H9 (cell line): ENCODE data around the gene CSNK2A2. TPM values are rescaled to one million over a fixed set of nuclear protein-coding genes. Genes with fewer than 3 reads are reported as not detected.

Source experiments
- DNase-seq: peaks from one replicate; pipeline ENCODE4 v3.0.0-alpha.2; 2017
- H2AFZ ChIP-seq: one replicate; pipeline ENCODE4 v1.6.1; 2013; ENCODE audit warnings: mild to moderate bottlenecking, low read length, control low read depth, moderate library complexity
- H2AK5ac ChIP-seq: 2 replicates; pipeline ENCODE4 v1.6.1; 2013; ENCODE audit warnings: low read length, control low read depth, mixed read lengths; ENCODE audit not compliant: insufficient read length
- H2BK120ac ChIP-seq: one replicate; pipeline ENCODE4 v1.6.1; 2013; ENCODE audit warnings: low read depth, mild to moderate bottlenecking, low read length, control low read depth, inconsistent platforms; ENCODE audit not compliant: poor library complexity, severe bottlenecking
- H2BK12ac ChIP-seq: 2 replicates; pipeline ENCODE4 v1.6.1; 2013; ENCODE audit warnings: low read length, control low read depth, mixed read lengths, low read depth; ENCODE audit not compliant: insufficient read length
- H2BK15ac ChIP-seq: 2 replicates; pipeline ENCODE4 v1.6.1; 2013; ENCODE audit warnings: low read depth, low read length, control low read depth
- H2BK20ac ChIP-seq: one replicate; pipeline ENCODE4 v1.6.1; 2013; ENCODE audit warnings: low read depth, mild to moderate bottlenecking, low read length, control low read depth, inconsistent platforms; ENCODE audit not compliant: poor library complexity, severe bottlenecking
- H2BK5ac ChIP-seq: 2 replicates; pipeline ENCODE4 v1.6.1; 2013; ENCODE audit warnings: low read length, control low read depth, mixed read lengths; ENCODE audit not compliant: insufficient read length
- H3K14ac ChIP-seq: 2 replicates; pipeline ENCODE4 v1.6.1; 2013; ENCODE audit warnings: low read length, control low read depth; ENCODE audit not compliant: insufficient read depth
- H3K18ac ChIP-seq: 2 replicates; pipeline ENCODE4 v1.6.1; 2013; ENCODE audit warnings: low read depth, mild to moderate bottlenecking, mixed read lengths, low read length, control low read depth; ENCODE audit not compliant: insufficient read length
- H3K23ac ChIP-seq: 2 replicates; pipeline ENCODE4 v1.6.1; 2013; ENCODE audit warnings: low read length, control low read depth, mixed read lengths, low read depth; ENCODE audit not compliant: insufficient read length
- H3K23me2 ChIP-seq: 2 replicates; pipeline ENCODE4 v1.6.1; 2013; ENCODE audit warnings: low read depth, mild to moderate bottlenecking, mixed read lengths, low read length, control low read depth; ENCODE audit not compliant: insufficient read length, poor library complexity, severe bottlenecking
- H3K27ac ChIP-seq: 2 replicates; pipeline ENCODE4 v1.5.1; 2013; ENCODE audit warnings: low read length, control low read depth, mixed read lengths, low read depth; ENCODE audit not compliant: insufficient read length
- H3K27me3 ChIP-seq: 2 replicates; pipeline ENCODE4 v1.6.1; 2013; ENCODE audit warnings: low read length, control low read depth, inconsistent platforms; ENCODE audit not compliant: insufficient read depth
- H3K4ac ChIP-seq: 2 replicates; pipeline ENCODE4 v1.6.1; 2013; ENCODE audit warnings: low read depth, mild to moderate bottlenecking, control low read depth, inconsistent platforms, low read length, moderate library complexity
- H3K4me1 ChIP-seq: 2 replicates; pipeline ENCODE4 v1.6.1; 2013; ENCODE audit warnings: low read length, control low read depth, inconsistent platforms; ENCODE audit not compliant: insufficient read depth
- H3K4me2 ChIP-seq: 2 replicates; pipeline ENCODE4 v1.6.1; 2013; ENCODE audit warnings: low read length, control low read depth, mixed read lengths; ENCODE audit not compliant: insufficient read length, insufficient read depth
- H3K56ac ChIP-seq: 2 replicates; pipeline ENCODE4 v1.6.1; 2013; ENCODE audit warnings: low read depth, mild to moderate bottlenecking, mixed read lengths, low read length, control low read depth; ENCODE audit not compliant: insufficient read length
- H3K79me1 ChIP-seq: 2 replicates; pipeline ENCODE4 v1.6.1; 2013; ENCODE audit warnings: low read depth, mild to moderate bottlenecking, moderate library complexity, low read length, control low read depth, inconsistent platforms; ENCODE audit not compliant: insufficient read depth, poor library complexity, severe bottlenecking
- H3K79me2 ChIP-seq: 2 replicates; pipeline ENCODE4 v1.6.1; 2013; ENCODE audit warnings: low read length, control low read depth, inconsistent platforms; ENCODE audit not compliant: insufficient read depth
- H3K9ac ChIP-seq: 2 replicates; pipeline ENCODE4 v1.6.1; 2013; ENCODE audit warnings: low read length, control low read depth, mixed read lengths; ENCODE audit not compliant: insufficient read length; ENCODE audit errors: extremely low read depth
- H3K9me3 ChIP-seq: one replicate; pipeline ENCODE4 v1.6.1; 2013; ENCODE audit warnings: low read depth, low read length, inconsistent platforms; ENCODE audit not compliant: control insufficient read depth
- H3T11ph ChIP-seq: one replicate; pipeline ENCODE4 v1.6.1; 2013; ENCODE audit warnings: mild to moderate bottlenecking, low read length, control low read depth, inconsistent platforms
- H4K20me1 ChIP-seq: one replicate; pipeline ENCODE4 v1.6.1; 2013; ENCODE audit not compliant: control insufficient read depth, insufficient read length, insufficient read depth
- H4K5ac ChIP-seq: 2 replicates; pipeline ENCODE4 v1.6.1; 2013; ENCODE audit warnings: low read depth, mild to moderate bottlenecking, mixed read lengths, low read length, control low read depth; ENCODE audit not compliant: insufficient read length
- H4K8ac ChIP-seq: replicated peaks from 2 replicates; pipeline ENCODE4 v1.6.1; 2013; ENCODE audit warnings: low read length, control low read depth, mixed read lengths, low read depth; ENCODE audit not compliant: insufficient read length
- H4K91ac ChIP-seq: 2 replicates; pipeline ENCODE4 v1.6.1; 2013; ENCODE audit warnings: low read depth, mild to moderate bottlenecking, moderate library complexity, mixed read lengths, low read length, control low read depth; ENCODE audit not compliant: insufficient read length
- H3K27ac Mint-ChIP-seq, 3 experiments: 2 replicates in 2 of 3; 3 replicates in 1 of 3; pipeline ENCODE4 v1.8.0; 2020 to 2021; ENCODE audit warnings: mixed read lengths in 3 of 3, mild to moderate bottlenecking in 1 of 3, moderate library complexity in 1 of 3
- H3K27me3 Mint-ChIP-seq: 2 replicates; pipeline ENCODE4 v1.8.0; 2021; ENCODE audit warnings: low read depth, mild to moderate bottlenecking, moderate library complexity, mixed read lengths
- H3K36me3 Mint-ChIP-seq, 3 experiments: 2 replicates in 2 of 3; 3 replicates in 1 of 3; pipeline ENCODE4 v1.8.0; 2020 to 2021; ENCODE audit warnings: low read depth in 3 of 3, mixed read lengths in 3 of 3; ENCODE audit not compliant: insufficient read depth in 1 of 3
- H3K4me1 Mint-ChIP-seq, 2 experiments: 2 replicates each; pipeline ENCODE4 v1.8.0; 2020; ENCODE audit warnings: mixed read lengths in 2 of 2
- H3K4me3 Mint-ChIP-seq, 2 experiments: 2 replicates in 1 of 2; 3 replicates in 1 of 2; pipeline ENCODE4 v1.8.0; 2020 to 2021; ENCODE audit warnings: mild to moderate bottlenecking in 2 of 2, mixed read lengths in 2 of 2, moderate library complexity in 1 of 2
- H3K9me3 Mint-ChIP-seq, 2 experiments: 2 replicates in 1 of 2; 3 replicates in 1 of 2; pipeline ENCODE4 v1.8.0; 2020; ENCODE audit warnings: mild to moderate bottlenecking in 2 of 2, mixed read lengths in 2 of 2, moderate library complexity in 1 of 2
- CTCF ChIP-seq: fragments of 200-600 bp; sonication (generic); conservative IDR thresholded peaks from 3 replicates; pipeline ENCODE4 v1.8.0; 2021; ENCODE audit warnings: antibody characterized with exemption, mild to moderate bottlenecking
- WGBS: extraction: QIAGEN DNeasy Blood & Tissue Kit; methylation state at CpG from one replicate; pipeline ENCODE4 v1.1.7; 2013; ENCODE audit warnings: missing lambda C conversion rate, low lambda C conversion rate, mixed read lengths; ENCODE audit not compliant: insufficient read length; ENCODE audit errors: extremely low coverage; 5-methylcytosine and 5-hydroxymethylcytosine counted together
- long read RNA-seq: library from polyadenylated mRNA; unstranded; transcript quantifications from one replicate; pipeline ENCODE4 v2.0.0, GENCODE V29; 2020
- total RNA-seq: library from RNA; stranded (reverse); gene quantifications from 2 replicates; pipeline ENCODE4 v1.2.1, GENCODE V29; 2021

The CSNK2A2 gene
- 134 and 135 TPM in 2 replicates for total RNA-seq
- long read RNA-seq, partial matches to known transcripts: 3 of 28 reads
- long read RNA-seq, other reads (novel, unspliced or antisense): 23 of 28 reads

- Mint-ChIP-seq H3K27ac (peak within 1 kb of the TSS in 1 of 3 experiments; percentile 33; a peak in 1 of 7 replicates), H3K36me3 (peaks cover 3 to 37% (median 33%) of the 10 kb centered on the region in 3 experiments; a peak in 5 of 7 replicates), H3K4me1 (peaks cover 23 to 32% of the 10 kb centered on the region in 2 experiments), H3K4me3 (peak within 1 kb of the TSS; percentile 89 to 94), H3K27me3 (peaks cover 17% of the 10 kb centered on the region), H3K9me3 (no peaks in the 10 kb centered on the region)
- Histone ChIP-seq H3K79me1 (peaks cover 3% of the 10 kb centered on the region), H3K14ac (peak within 1 kb of the TSS; percentile 73; the same call in 1 of the 2 replicates), H3K56ac (no peak within 1 kb of the TSS), H3K9ac (peak within 1 kb of the TSS; percentile 48), H3K4me1 (no peaks in the 10 kb centered on the region; the same call in 1 of the 2 replicates), H2BK12ac (no peak within 1 kb of the TSS), H3K9me3 (no peaks in the 10 kb centered on the region), H2BK5ac (no peak within 1 kb of the TSS), H3K23ac (no peak within 1 kb of the TSS), H3K23me2 (peaks cover 11% of the 10 kb centered on the region), H4K8ac (no peak within 1 kb of the TSS), H3K27me3 (no peaks in the 10 kb centered on the region), H2AK5ac (no peak within 1 kb of the TSS), H3K27ac (no peak within 1 kb of the TSS), H3T11ph (no peak within 1 kb of the TSS), H2BK20ac (no peak within 1 kb of the TSS), H4K5ac (no peak within 1 kb of the TSS), H3K4ac (no peak within 1 kb of the TSS), H3K4me2 (peak within 1 kb of the TSS; percentile 89), H2AFZ (peak within 1 kb of the TSS; percentile 81), H3K79me2 (peaks cover 2% of the 10 kb centered on the region; the same call in 1 of the 2 replicates), H4K91ac (no peak within 1 kb of the TSS), H4K20me1 (no peaks in the 10 kb centered on the region), H2BK15ac (no peak within 1 kb of the TSS), H3K18ac (peak within 1 kb of the TSS; percentile 42), H2BK120ac (no peak within 1 kb of the TSS)
- DNase-seq: peak; percentile 54
- no CpG with 5 or more reads among the region's 52 CpGs for WGBS
- peak; percentile 35; the same call in 1 of the 3 replicates for TF ChIP-seq CTCF
Observed at GRCh38 chr16:58198022-58198683, at the start of gene CSNK2A2. CSNK2A2 (minus strand) TSS chr16:58198106; CDS start chr16:58197736, 370 bp downstream.
